K562 (cell line): ENCODE data around the gene IGF2BP3. TPM values are rescaled to one million over a fixed set of nuclear protein-coding genes. Genes with fewer than 3 reads are reported as not detected.
"Not testable (repeated sequence)": the region's sequence is repeated elsewhere in the genome, so short reads cannot be mapped to it uniquely, and the experiment has no call there.

Experiments used
- ATAC-seq: fragments of 200-7000 bp; cut with Tn5 transposase; 3 replicates; pipeline ENCODE4 v1.9.1; 2020; ENCODE audit warnings: moderate library complexity
- BruUV-seq: library from RNA; stranded (reverse); fragments of 400-500 nt; replicated peaks from 2 replicates; lab custom pipeline; 2021; lab: Mats Ljungman, UMichigan
- CTCF ChIA-PET: fragments of 300-600 bp; formaldehyde crosslinking; extraction: SDS; loops from one replicate; lab custom pipeline; 2021; ENCODE audit warnings: low intra/inter-chr PET ratio; lab: Yijun Ruan, JAX
- POLR2A ChIA-PET: fragments of 300-600, 350-650 bp; sonication (Branson Sonifier 250); formaldehyde crosslinking; extraction: SDS; loops from one replicate; lab custom pipeline; 2021; ENCODE audit warnings: antibody characterized with exemption, inconsistent platforms; lab: Yijun Ruan, JAX
- DNase-seq, 4 experiments: peaks; one replicate each; pipeline versions ENCODE4 v3.0.0 to v3.0.0-alpha.2; 2011 to 2018; ENCODE audit warnings: low spot score in 3 of 4, mixed read lengths in 3 of 4; ENCODE audit errors: extremely low read depth in 1 of 4
- FAIRE-seq: peaks from 2 replicates; lab custom pipeline; 2011; peaks lifted over from hg19 to GRCh38; lab: Jason Lieb, UNC
- H2AFZ ChIP-seq: 2 replicates; pipeline ENCODE4 v1.6.0; 2011; ENCODE audit warnings: low read depth, low read length, control low read depth, inconsistent platforms
- H3K27ac ChIP-seq: fragments of 200-600 bp; 3 replicates; pipeline ENCODE4 v1.8.0; 2011; ENCODE audit warnings: low read depth, mild to moderate bottlenecking, control low read depth, inconsistent platforms, low read length, moderate library complexity, mixed read lengths; ENCODE audit errors: extremely low read depth
- H3K27me3 ChIP-seq, 2 experiments: fragments of 300-600 bp in 1 of 2; 2 replicates in 1 of 2; 3 replicates in 1 of 2; pipeline versions ENCODE4 v1.6.0 to v1.8.0; 2011; ENCODE audit warnings: inconsistent platforms in 2 of 2, low read length in 2 of 2, mild to moderate bottlenecking in 1 of 2, mixed read lengths in 1 of 2, moderate library complexity in 1 of 2; ENCODE audit not compliant: control insufficient read depth in 2 of 2, insufficient read depth in 2 of 2
- H3K36me3 ChIP-seq: fragments of 300-600 bp; 3 replicates; pipeline ENCODE4 v1.8.0; 2011; ENCODE audit warnings: mild to moderate bottlenecking, low read length, inconsistent platforms; ENCODE audit not compliant: control insufficient read depth, insufficient read depth
- H3K4me1 ChIP-seq, 2 experiments: fragments of 200-600 bp in 1 of 2; replicated peaks in 1 of 2; 2 replicates in 1 of 2; 3 replicates in 1 of 2; pipeline versions ENCODE4 v1.5.1 to v1.8.0; 2011; ENCODE audit warnings: inconsistent platforms in 2 of 2, low read length in 2 of 2, mild to moderate bottlenecking in 1 of 2, mixed read lengths in 1 of 2, moderate library complexity in 1 of 2; ENCODE audit not compliant: control insufficient read depth in 2 of 2, insufficient read depth in 2 of 2
- H3K4me2 ChIP-seq: 2 replicates; pipeline ENCODE4 v1.6.1; 2011; ENCODE audit warnings: low read length, control low read depth, inconsistent platforms, mixed read lengths; ENCODE audit not compliant: insufficient read depth
- H3K4me3 ChIP-seq: fragments of 200-600 bp; sonication (generic), shearing (Covaris generic); 2 replicates; pipeline ENCODE4 v1.5.1; 2016; ENCODE audit warnings: control low read depth, inconsistent platforms
- H3K79me2 ChIP-seq: fragments of 200-600 bp; 3 replicates; pipeline ENCODE4 v1.8.0; 2011; ENCODE audit warnings: low read length, inconsistent platforms; ENCODE audit not compliant: control insufficient read depth, insufficient read depth
- H3K9ac ChIP-seq, 2 experiments: 2 replicates each; pipeline versions ENCODE4 v1.6.0 to v1.6.1; 2011; ENCODE audit warnings: low read depth in 2 of 2, low read length in 2 of 2, control low read depth in 1 of 2, inconsistent platforms in 1 of 2, mild to moderate bottlenecking in 1 of 2, mixed read lengths in 1 of 2; ENCODE audit not compliant: insufficient read depth in 1 of 2
- H3K9me1 ChIP-seq: one replicate; pipeline ENCODE4 v1.6.0; 2011; ENCODE audit warnings: inconsistent platforms, mild to moderate bottlenecking, low read length, moderate library complexity; ENCODE audit not compliant: control insufficient read depth, insufficient read depth
- H3K9me3 ChIP-seq: replicated peaks from 2 replicates; pipeline ENCODE4 v1.5.1; 2011; ENCODE audit warnings: low read depth, low read length, inconsistent platforms; ENCODE audit not compliant: control insufficient read depth, insufficient read depth
- H4K20me1 ChIP-seq: replicated peaks from 2 replicates; pipeline ENCODE4 v1.6.1; 2011; ENCODE audit warnings: low read length, inconsistent platforms, mixed read lengths; ENCODE audit not compliant: control insufficient read depth, insufficient read depth
- PHF21A ChIP-seq: fragments of 450-650 bp; IDR thresholded peaks from 2 replicates; pipeline ENCODE4 v1.6.1; 2017; ENCODE audit warnings: low read depth, borderline replicate concordance
- THAP12 ChIP-seq: fragments of 250-450 bp; sonication (Bioruptor Pico); IDR thresholded peaks from 2 replicates; pipeline ENCODE4 v1.9.0; 2021; ENCODE audit warnings: mild to moderate bottlenecking, inconsistent platforms
- THRA ChIP-seq: fragments of 450-650 bp; IDR thresholded peaks from 2 replicates; pipeline ENCODE4 v1.6.1; 2017; ENCODE audit warnings: mild to moderate bottlenecking, moderate library complexity
- WGBS: fragments of 100-300 bp; shearing (Covaris generic); methylation state at CpG from one replicate; pipeline ENCODE4 v1.1.6; 2016; ENCODE audit warnings: low coverage, mixed read lengths; ENCODE audit not compliant: insufficient coverage; ENCODE audit errors: missing lambda C conversion rate; 5-methylcytosine and 5-hydroxymethylcytosine counted together
- in situ Hi-C: fragments of 300-500 bp; cut with MboI; formaldehyde crosslinking; loops from 4 replicates; pipeline ENCODE4 v1.15.0; 2018; ENCODE audit warnings: inconsistent platforms, mixed read lengths
- intact Hi-C: fragments of 100-400 bp; cut with micrococcal nuclease; formaldehyde crosslinking; loops from 2 replicates; pipeline ENCODE4 v1.14.2; 2022
- polyA plus RNA-seq, 8 experiments: library from polyadenylated mRNA; depleted of rRNA in 4 of 8; stranded (reverse) in 5 of 8; unstranded in 3 of 8; fragments of >200 nt; fragmentation: Nextera tagmentation in 2 of 8; fragmentation: Illumina TruSeq in 1 of 8; extraction: Ambion mirVana in 2 of 8; extraction: Trizol in 1 of 8; gene quantifications; 2 replicates each; pipeline versions ENCODE4 v1.2.1 to v1.2.3, GENCODE V29; 2011 to 2014; ENCODE audit warnings: inconsistent platforms in 1 of 8, missing spikeins in 1 of 8
- total RNA-seq, 7 experiments: library from RNA; depleted of rRNA in 6 of 7; stranded (reverse); fragments of >200 nt in 6 of 7; fragmentation: Illumina TruSeq in 2 of 7; extraction: Trizol in 2 of 7; gene quantifications; 2 replicates each; pipeline versions ENCODE4 v1.2.1 to v1.2.3, GENCODE V29; 2011 to 2021; ENCODE audit warnings: low replicate concordance in 1 of 7

IGF2BP3 gene
- total and polyA plus RNA-seq, 9 of the 15 experiments (the other 6 are each of a cell fraction or from before 2014, with no cell fraction given) = 8.4 to 88.1 (median 61.2) TPM

GRCh38 chr7:23315366-23315765 is 154.9 kb downstream of the IGF2BP3 start (continued):
- no peak for TF ChIP-seq THRA
- no peak for TF ChIP-seq PHF21A
- TF ChIP-seq THAP12 (CRISPR knock-in tag) = no peak

- Histone ChIP-seq H3K36me3 (peaks cover 92% of the 10 kb centered on the region), H3K79me2 (peaks cover 19% of the 10 kb centered on the region; the same call in 2 of the 3 replicates)
- FAIRE-seq, ATAC-seq, H3K4me2 ChIP-seq, H3K4me1 ChIP-seq, intact Hi-C loops, H3K27me3 ChIP-seq, H3K9me1 ChIP-seq, BruUV-seq, H3K9me3 ChIP-seq, in situ Hi-C loops, CTCF ChIA-PET, H3K4me3 ChIP-seq, DNase-seq, H3K9ac ChIP-seq, H2AFZ ChIP-seq, H3K27ac ChIP-seq, H4K20me1 ChIP-seq: not testable (repeated sequence)
- WGBS = 95% methylated on average over 2 of the region's 2 CpGs
- POLR2A ChIA-PET = interaction anchor here (1.5 kb wide), 1 partner anchor 9 kb away, joined by 4 read pairs; no protein-coding TSS in a partner anchor
Observed at GRCh38 chr7:23312141-23312540, 158.2 kb downstream of the IGF2BP3 start.
